Subcutaneous abdominal adipose tissue (tissue), 5 donors: ENCODE data around the gene ARHGEF4.

Experiments used
- H3K27ac ChIP-seq: one replicate; pipeline ENCODE4 v1.7.0; 2013; ENCODE audit warnings: low read depth, mild to moderate bottlenecking, inconsistent platforms, low read length, moderate library complexity
- H3K27me3 ChIP-seq, 5 donors: one replicate each; pipeline ENCODE4 v1.7.0; 2013; ENCODE audit warnings: low read length in 5 of 5, inconsistent platforms in 1 of 5; ENCODE audit not compliant: control insufficient read depth in 5 of 5, insufficient read depth in 4 of 5
- H3K36me3 ChIP-seq, 5 donors: one replicate each; pipeline ENCODE4 v1.7.0; 2013; ENCODE audit warnings: low read length in 5 of 5; ENCODE audit not compliant: control insufficient read depth in 5 of 5, insufficient read depth in 5 of 5
- H3K4me1 ChIP-seq, 5 donors: one replicate each; pipeline ENCODE4 v1.7.0; 2013; ENCODE audit warnings: low read length in 5 of 5, mild to moderate bottlenecking in 3 of 5, moderate library complexity in 1 of 5; ENCODE audit not compliant: control insufficient read depth in 5 of 5, insufficient read depth in 5 of 5
- H3K4me3 ChIP-seq, 5 donors: one replicate each; pipeline ENCODE4 v1.7.0; 2013; ENCODE audit warnings: low read length in 5 of 5, low read depth in 1 of 5
- H3K9ac ChIP-seq, 5 donors: one replicate each; pipeline ENCODE4 v1.7.0; 2013; ENCODE audit warnings: low read length in 5 of 5, mild to moderate bottlenecking in 4 of 5, moderate library complexity in 3 of 5
- H3K9me3 ChIP-seq, 5 donors: one replicate each; pipeline ENCODE4 v1.7.0; 2013; ENCODE audit warnings: low read length in 5 of 5; ENCODE audit not compliant: control insufficient read depth in 5 of 5
- donor health status: healthy.
- donor health status: healthy.
- donor health status: healthy.
- donor health status: healthy.
- donor health status: healthy.

The ARHGEF4 gene

DNA sequence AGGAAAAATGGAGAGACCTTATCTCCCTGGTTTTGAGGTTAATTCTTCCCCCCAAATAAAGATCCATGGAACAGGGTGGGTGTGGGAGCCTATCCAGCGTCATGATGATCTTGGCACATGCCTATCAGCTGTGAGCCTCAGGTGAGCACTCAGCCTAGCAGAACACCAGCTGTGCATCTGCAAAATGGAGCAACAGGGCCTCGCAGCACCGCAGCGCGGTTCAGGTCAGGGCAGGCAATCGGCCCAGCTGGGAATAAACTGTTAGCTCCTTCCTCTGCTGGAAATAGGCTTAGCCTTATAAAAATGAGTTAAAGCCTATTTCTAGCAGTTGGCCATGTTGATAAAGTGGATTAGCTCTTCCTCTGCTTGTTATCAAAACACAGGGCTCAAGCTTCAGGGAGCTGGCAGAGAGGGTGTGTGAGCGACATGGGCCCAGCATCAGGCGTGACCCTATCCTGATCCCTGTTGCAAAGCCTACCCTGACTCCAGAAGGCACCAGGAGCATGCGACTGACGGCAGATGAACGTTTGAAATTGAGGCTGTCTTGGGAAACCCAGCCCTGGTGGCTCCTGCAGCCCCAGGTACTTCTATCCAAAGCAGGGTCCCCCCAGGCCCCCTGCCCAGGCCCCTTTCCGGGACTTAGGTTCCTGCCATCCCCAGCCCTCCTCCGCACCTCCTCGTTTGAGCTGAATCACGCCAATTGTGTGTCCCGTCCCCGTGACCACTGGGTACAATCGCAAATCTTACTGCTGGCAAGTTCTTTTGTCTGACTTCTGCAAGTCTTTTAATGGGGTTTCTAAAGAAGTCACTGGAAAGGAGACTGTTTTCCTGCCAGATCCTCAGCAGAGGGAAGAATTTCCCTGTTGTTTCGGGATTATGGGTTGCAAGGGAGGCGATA, 35.4 kb downstream of the ARHGEF4 start:
- H3K9me3 ChIP-seq, result no peaks in the 10 kb centered on the region
- H3K4me1 ChIP-seq, result no peaks in the 10 kb centered on the region
- no peak overlapping the region for H3K27ac ChIP-seq
- peaks cover 0 to 13% (median 5%) of the 10 kb centered on the region in 5 donors for H3K27me3 ChIP-seq
- H3K4me3 ChIP-seq, result no peak overlapping the region
- no peak overlapping the region for H3K9ac ChIP-seq
- H3K36me3 ChIP-seq, result no peaks in the 10 kb centered on the region

DNA sequence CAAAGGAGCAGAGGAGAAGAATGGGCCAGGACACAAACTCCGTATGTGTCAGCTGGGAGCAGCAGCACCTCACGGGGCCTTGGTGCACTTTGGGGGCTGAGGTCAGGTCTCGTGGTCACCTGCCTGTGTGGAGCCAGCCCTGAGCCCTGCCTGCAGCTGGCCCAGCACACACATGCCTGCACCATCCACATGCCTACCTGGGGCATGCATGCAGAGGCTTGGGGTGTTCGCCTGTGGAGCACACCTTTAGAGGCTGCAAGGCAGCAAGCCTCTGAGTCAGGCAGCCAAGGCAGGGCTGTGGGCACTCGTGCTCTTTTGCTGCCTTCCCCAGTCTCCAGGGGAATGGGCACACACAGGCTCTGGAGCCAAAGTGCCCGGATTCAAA, 36.0 kb downstream of the ARHGEF4 start:
- no peaks in the 10 kb centered on the region for H3K4me1 ChIP-seq
- no peak overlapping the region for H3K4me3 ChIP-seq
- no peak overlapping the region for H3K9ac ChIP-seq
- H3K27me3 ChIP-seq, result peaks cover 0 to 13% (median 5%) of the 10 kb centered on the region in 5 donors
- no peaks in the 10 kb centered on the region for H3K9me3 ChIP-seq
- no peak overlapping the region for H3K27ac ChIP-seq
- no peaks in the 10 kb centered on the region for H3K36me3 ChIP-seq

DNA sequence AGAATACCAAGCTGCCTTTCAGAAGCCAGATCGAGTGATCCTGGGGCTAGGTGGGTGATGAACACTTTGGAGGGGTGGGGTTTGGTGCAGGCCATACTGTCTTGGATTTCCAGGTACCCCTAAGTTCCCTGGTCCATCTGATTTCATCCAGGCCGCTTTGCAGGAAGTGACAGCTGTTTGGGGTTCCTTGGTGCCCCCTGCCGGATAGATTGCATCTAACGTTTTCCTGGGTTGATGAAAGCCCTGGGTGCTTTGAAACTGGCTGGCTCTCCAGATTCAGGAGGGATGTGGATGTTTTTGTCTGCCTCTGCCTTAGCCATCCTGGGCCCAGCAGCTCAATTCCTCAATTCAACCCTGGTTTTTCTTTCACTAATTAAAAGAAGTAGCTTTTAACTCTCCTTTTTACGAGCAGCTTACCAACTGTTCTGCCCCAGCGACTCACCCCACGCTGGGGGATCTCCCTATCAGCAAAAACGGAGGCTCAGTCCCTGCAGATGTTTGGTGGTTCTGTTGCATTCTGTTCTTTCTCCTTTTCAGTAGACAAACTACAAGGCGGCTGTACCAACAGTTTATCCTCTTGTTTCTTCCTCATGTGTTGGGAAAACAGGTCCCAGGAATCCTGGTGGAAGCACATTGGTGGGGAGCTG, 37.1 kb downstream of the ARHGEF4 start:
- peaks cover 0 to 7% (median 6%) of the 10 kb centered on the region in 5 donors for H3K9me3 ChIP-seq
- H3K27ac ChIP-seq, result no peak overlapping the region
- peaks cover 0 to 13% (median 3%) of the 10 kb centered on the region in 5 donors for H3K27me3 ChIP-seq
- H3K9ac ChIP-seq, result no peak overlapping the region
- no peak overlapping the region for H3K4me3 ChIP-seq
- no peaks in the 10 kb centered on the region for H3K4me1 ChIP-seq
- H3K36me3 ChIP-seq, result no peaks in the 10 kb centered on the region

DNA sequence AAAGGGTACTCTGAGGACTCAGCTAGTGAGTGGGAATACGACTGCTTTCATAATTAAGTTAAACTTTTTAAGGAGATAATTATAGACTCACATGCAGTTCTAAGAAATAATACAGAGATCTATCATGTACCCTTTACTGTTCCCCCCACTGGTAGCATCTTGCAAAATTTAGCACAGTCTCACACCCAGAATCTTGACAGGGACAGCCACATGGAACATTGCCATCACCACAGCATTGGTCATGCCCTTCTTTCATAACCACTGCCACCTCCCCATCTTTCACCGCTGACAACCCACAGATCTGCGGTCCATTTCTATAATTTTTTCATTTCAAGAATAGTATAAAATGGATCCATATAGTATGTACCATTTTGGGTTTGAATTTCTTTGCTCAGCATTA, 37.8 kb downstream of the ARHGEF4 start:
- Histone ChIP-seq H3K27ac (no peak overlapping the region), H3K27me3 (peaks cover 0 to 13% (median 3%) of the 10 kb centered on the region in 5 donors), H3K4me1 (no peaks in the 10 kb centered on the region), H3K9me3 (peaks cover 0 to 8% (median 6%) of the 10 kb centered on the region in 5 donors), H3K9ac (no peak overlapping the region), H3K4me3 (no peak overlapping the region), H3K36me3 (no peaks in the 10 kb centered on the region)

DNA sequence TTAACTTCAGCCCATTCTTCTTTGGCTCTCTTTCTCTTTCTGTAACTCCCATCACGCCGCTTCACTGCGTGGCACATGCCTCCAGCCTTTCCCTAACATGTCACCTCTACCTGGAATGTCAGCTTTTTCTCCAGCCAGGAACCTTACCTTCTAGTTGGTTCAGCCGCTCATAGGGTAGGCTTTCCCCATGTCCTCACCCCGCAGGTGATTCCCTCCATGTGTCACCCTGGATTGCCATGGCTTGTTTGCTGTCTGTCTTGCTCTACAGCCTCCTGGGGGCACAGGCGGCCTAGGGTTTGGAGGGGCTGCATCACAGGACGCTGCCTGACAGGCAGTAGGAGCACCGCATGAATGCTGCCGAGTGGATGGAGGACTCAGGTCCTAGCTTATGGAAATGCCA, 39.2 kb downstream of the ARHGEF4 start:
- no peak overlapping the region for H3K27ac ChIP-seq
- H3K27me3 ChIP-seq, result peaks cover 0 to 11% (median 3%) of the 10 kb centered on the region in 5 donors
- H3K4me3 ChIP-seq, result no peak overlapping the region
- peaks cover 0 to 8% (median 6%) of the 10 kb centered on the region in 5 donors for H3K9me3 ChIP-seq
- H3K4me1 ChIP-seq, result no peaks in the 10 kb centered on the region
- H3K9ac ChIP-seq, result peak overlapping the region in 1 of 5 donors; percentile 31
- H3K36me3 ChIP-seq, result no peaks in the 10 kb centered on the region

DNA sequence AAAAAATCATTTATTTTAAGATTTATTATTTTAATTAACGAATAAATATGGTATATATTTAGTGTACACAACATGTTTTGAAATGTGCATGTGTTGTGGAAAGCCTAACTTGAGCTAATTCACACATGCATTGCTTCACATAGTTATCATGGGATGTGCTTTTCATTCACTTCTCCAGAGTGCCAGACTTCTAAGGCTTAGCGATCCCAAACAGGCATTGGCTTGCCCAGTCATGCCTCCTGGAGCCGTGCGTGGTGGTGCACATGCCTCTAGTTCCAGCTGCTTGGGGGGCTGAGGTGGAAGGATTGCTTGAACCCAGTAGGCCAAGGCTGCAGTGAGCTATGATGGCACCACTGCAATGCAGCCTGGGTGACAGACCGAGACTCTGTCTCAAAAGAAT, 40.5 kb downstream of the ARHGEF4 start:
- Histone ChIP-seq H3K4me3 (no peak overlapping the region), H3K9me3 (peaks cover 0 to 8% (median 6%) of the 10 kb centered on the region in 5 donors), H3K27me3 (peaks cover 0 to 14% (median 5%) of the 10 kb centered on the region in 5 donors), H3K9ac (no peak overlapping the region), H3K4me1 (no peaks in the 10 kb centered on the region), H3K36me3 (no peaks in the 10 kb centered on the region), H3K27ac (no peak overlapping the region)

DNA sequence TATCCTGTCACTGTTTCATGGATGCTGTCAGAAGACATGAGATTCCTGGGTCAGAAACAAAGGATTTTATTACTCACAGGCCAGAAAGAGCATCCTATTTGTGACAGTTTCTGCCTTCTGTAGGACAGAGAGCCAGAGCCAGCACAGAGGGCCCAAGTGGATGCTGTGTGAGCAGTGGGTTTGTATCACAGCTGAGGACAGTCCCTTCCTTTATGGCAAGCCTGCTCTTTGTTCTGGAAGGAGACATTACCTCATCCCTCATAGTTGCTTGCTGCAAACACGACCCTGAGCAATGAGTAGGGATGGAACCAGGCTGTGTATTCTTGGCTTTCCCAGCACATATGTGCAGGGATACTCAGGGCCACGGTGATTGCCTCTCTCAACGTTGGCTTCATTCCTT, 41.6 kb downstream of the ARHGEF4 start:
- peaks cover 0 to 14% (median 5%) of the 10 kb centered on the region in 5 donors for H3K27me3 ChIP-seq
- no peaks in the 10 kb centered on the region for H3K36me3 ChIP-seq
- no peak overlapping the region for H3K4me3 ChIP-seq
- H3K4me1 ChIP-seq, result no peaks in the 10 kb centered on the region
- no peak overlapping the region for H3K9ac ChIP-seq
- peaks cover 0 to 8% (median 6%) of the 10 kb centered on the region in 5 donors for H3K9me3 ChIP-seq
- H3K27ac ChIP-seq, result no peak overlapping the region

DNA sequence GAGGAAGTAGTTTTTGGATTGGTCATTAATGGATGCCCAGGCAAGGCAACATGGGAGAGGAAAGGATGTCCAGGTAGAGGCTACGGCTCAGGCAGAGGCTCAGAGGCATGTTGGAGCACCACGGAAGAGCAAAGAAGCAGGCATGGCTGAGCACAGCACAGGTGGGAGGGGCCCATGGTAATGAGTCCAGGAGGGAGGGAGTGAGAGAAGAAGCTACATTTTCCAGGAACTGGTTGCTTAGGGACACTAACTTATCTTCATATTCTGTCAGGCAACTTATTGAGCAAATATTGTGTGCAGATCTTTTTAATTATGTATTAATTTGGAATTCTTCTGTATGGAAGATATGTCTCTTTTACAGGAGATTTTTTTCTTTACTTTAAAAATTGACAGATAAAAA, 42.2 kb downstream of the ARHGEF4 start:
- no peak overlapping the region for H3K9ac ChIP-seq
- no peak overlapping the region for H3K4me3 ChIP-seq
- H3K27me3 ChIP-seq, result peaks cover 0 to 14% (median 5%) of the 10 kb centered on the region in 5 donors
- no peak overlapping the region for H3K27ac ChIP-seq
- no peaks in the 10 kb centered on the region for H3K4me1 ChIP-seq
- no peaks in the 10 kb centered on the region for H3K36me3 ChIP-seq
- peaks cover 0 to 8% (median 6%) of the 10 kb centered on the region in 5 donors for H3K9me3 ChIP-seq

DNA sequence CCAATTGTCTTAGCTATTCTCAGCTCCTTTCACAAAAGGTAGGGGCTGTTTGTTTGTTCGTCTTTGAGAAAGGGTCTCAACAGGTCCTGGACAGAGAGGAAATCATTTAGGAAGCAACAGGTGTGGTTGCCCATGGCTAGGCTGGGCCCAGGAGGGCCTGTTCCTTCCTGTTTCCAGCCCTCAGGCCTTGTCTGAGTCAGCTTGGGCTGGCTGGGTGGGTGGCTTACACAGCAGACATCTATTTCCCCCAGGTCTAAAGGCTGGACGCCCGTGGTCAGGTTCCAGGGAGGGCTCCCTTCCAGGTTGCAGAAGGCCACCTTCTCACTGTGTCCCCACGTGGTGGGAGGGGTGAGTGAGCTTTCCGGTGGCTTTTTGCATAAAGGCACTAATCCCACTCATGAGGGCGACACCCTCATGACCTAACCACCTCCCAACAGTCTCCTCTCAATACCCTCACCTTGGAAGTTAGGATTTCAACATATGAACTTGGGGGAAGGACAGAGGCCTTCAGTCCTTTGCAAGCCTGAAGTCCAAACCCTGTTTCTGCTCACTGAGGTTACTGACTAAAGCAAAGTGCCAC, 45.5 kb downstream of the ARHGEF4 start:
- Histone ChIP-seq H3K4me3 (no peak overlapping the region), H3K9ac (no peak overlapping the region), H3K9me3 (peaks cover 0 to 8% (median 6%) of the 10 kb centered on the region in 5 donors), H3K27ac (no peak overlapping the region), H3K4me1 (no peaks in the 10 kb centered on the region), H3K27me3 (peaks cover 0 to 8% (median 2%) of the 10 kb centered on the region in 5 donors), H3K36me3 (no peaks in the 10 kb centered on the region)

DNA sequence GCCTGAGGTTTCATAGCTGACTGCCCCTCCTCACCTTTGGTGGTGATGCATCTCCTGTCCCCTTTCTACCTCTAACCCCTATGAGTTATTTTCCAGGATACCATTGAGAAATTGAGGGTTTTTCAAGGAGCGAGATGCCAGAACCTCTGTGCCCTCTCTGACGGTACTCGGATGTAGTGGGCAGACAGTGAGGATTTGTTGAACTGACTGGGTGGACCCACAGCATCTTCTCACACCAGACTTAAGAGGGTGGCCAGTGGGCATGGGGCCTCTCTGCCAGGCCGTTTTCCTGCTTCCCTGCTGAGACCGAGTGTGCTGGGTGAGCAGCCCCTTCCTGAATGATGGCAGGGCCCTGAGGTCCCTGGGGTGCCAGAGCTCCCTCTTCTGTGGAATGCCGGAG, 46.3 kb downstream of the ARHGEF4 start:
- Histone ChIP-seq H3K9ac (no peak overlapping the region), H3K36me3 (no peaks in the 10 kb centered on the region), H3K27ac (no peak overlapping the region), H3K9me3 (peaks cover 0 to 8% (median 6%) of the 10 kb centered on the region in 5 donors), H3K27me3 (peaks cover 0 to 8% (median 2%) of the 10 kb centered on the region in 5 donors), H3K4me1 (no peaks in the 10 kb centered on the region), H3K4me3 (no peak overlapping the region)
